H1 (cell line): Measurements from ENCODE around the gene HSPA4L. TPM values are rescaled to one million over a fixed set of nuclear protein-coding genes. Genes with fewer than 3 reads are reported as not detected.

ENCODE experiments used
- CTCF ChIA-PET: fragments of 300-600 bp; sonication (Branson Sonifier 250); formaldehyde crosslinking; loops from one replicate; lab custom pipeline; 2021; ENCODE audit not compliant: partially characterized antibody; lab: Charles Lee
- POLR2A ChIA-PET: fragments of 300-600 bp; sonication (Branson Sonifier 250); formaldehyde crosslinking; loops from one replicate; lab custom pipeline; 2021; ENCODE audit warnings: inconsistent platforms; ENCODE audit not compliant: partially characterized antibody; lab: Charles Lee
- DNase-seq, 2 experiments: peaks; one replicate each; pipeline versions ENCODE4 v3.0.0 to v3.0.0-alpha.2; 2010 to 2022; ENCODE audit warnings: low spot score in 2 of 2, low read depth in 1 of 2, mixed read lengths in 1 of 2
- FAIRE-seq: peaks from 2 replicates; lab custom pipeline; 2011; peaks lifted over from hg19 to GRCh38; lab: Jason Lieb, UNC
- H2AFZ ChIP-seq: 2 replicates; pipeline ENCODE4 v1.8.1; 2012; ENCODE audit warnings: low read length, inconsistent platforms
- H2AK5ac ChIP-seq: 2 replicates; pipeline ENCODE4 v1.6.1; 2013; ENCODE audit warnings: low read depth, low read length
- H2BK120ac ChIP-seq: replicated peaks from 2 replicates; pipeline ENCODE3; 2013; ENCODE audit warnings: low read depth, low read length, inconsistent platforms
- H2BK12ac ChIP-seq: 2 replicates; pipeline ENCODE4 v1.6.1; 2013; ENCODE audit warnings: low read depth, low read length
- H2BK15ac ChIP-seq: 2 replicates; pipeline ENCODE4 v1.6.1; 2013; ENCODE audit warnings: low read length
- H2BK20ac ChIP-seq: 2 replicates; pipeline ENCODE4 v1.6.1; 2013; ENCODE audit warnings: low read length
- H2BK5ac ChIP-seq: 2 replicates; pipeline ENCODE4 v1.6.1; 2013; ENCODE audit warnings: low read depth, low read length
- H3K14ac ChIP-seq: 2 replicates; pipeline ENCODE4 v1.6.1; 2013; ENCODE audit warnings: inconsistent platforms; ENCODE audit not compliant: insufficient read length
- H3K18ac ChIP-seq: 2 replicates; pipeline ENCODE4 v1.6.1; 2013; ENCODE audit warnings: low read length; ENCODE audit errors: extremely low read depth
- H3K23ac ChIP-seq: 2 replicates; pipeline ENCODE4 v1.6.1; 2013; ENCODE audit warnings: inconsistent platforms; ENCODE audit not compliant: insufficient read length
- H3K23me2 ChIP-seq: 2 replicates; pipeline ENCODE4 v1.6.1; 2013; ENCODE audit warnings: low read depth, low read length
- H3K27ac ChIP-seq: 2 replicates; pipeline ENCODE4 v1.6.1; 2011; ENCODE audit warnings: low read depth, low read length, inconsistent platforms
- H3K27me3 ChIP-seq, 4 experiments: replicated peaks in 1 of 4; 1 replicate in 1 of 4; 2 replicates in 3 of 4; pipeline versions ENCODE4 v1.6.1 to v1.8.1; 2011 to 2013; ENCODE audit warnings: low read length in 3 of 4, mild to moderate bottlenecking in 3 of 4, inconsistent platforms in 2 of 4, mixed read lengths in 2 of 4, moderate library complexity in 1 of 4; ENCODE audit not compliant: control insufficient read depth in 3 of 4, insufficient read depth in 3 of 4; ENCODE audit errors: extremely low read depth in 1 of 4
- H3K36me3 ChIP-seq, 4 experiments: 2 replicates each; pipeline versions ENCODE4 v1.6.1 to v1.8.1; 2011 to 2013; ENCODE audit warnings: mild to moderate bottlenecking in 4 of 4, low read length in 3 of 4, moderate library complexity in 2 of 4, control low read depth in 1 of 4, inconsistent platforms in 1 of 4; ENCODE audit not compliant: insufficient read depth in 4 of 4, control insufficient read depth in 2 of 4
- H3K4ac ChIP-seq: replicated peaks from 2 replicates; pipeline ENCODE3; 2013; ENCODE audit warnings: low read length, low read depth, mixed read lengths, inconsistent platforms; ENCODE audit not compliant: insufficient read length
- H3K4me1 ChIP-seq, 4 experiments: replicated peaks in 1 of 4; 1 replicate in 1 of 4; 2 replicates in 3 of 4; pipeline versions ENCODE4 v1.6.1 to v1.8.1; 2011 to 2013; ENCODE audit warnings: low read length in 3 of 4, inconsistent platforms in 2 of 4, mixed read lengths in 1 of 4; ENCODE audit not compliant: insufficient read depth in 4 of 4, control insufficient read depth in 3 of 4
- H3K4me2 ChIP-seq, 2 experiments: 2 replicates each; pipeline versions ENCODE4 v1.6.1 to v1.8.1; 2011 to 2013; ENCODE audit warnings: low read depth in 2 of 2, low read length in 2 of 2, control low read depth in 1 of 2, inconsistent platforms in 1 of 2, mild to moderate bottlenecking in 1 of 2; ENCODE audit not compliant: insufficient read depth in 1 of 2
- H3K4me3 ChIP-seq, 4 experiments: fragments of 200-600, 300-600 bp in 1 of 4; sonication (generic), shearing (Covaris generic), sonication (Bioruptor Twin) in 1 of 4; 2 replicates each; pipeline versions ENCODE4 v1.5.1 to v1.8.1; 2011 to 2016; ENCODE audit warnings: low read length in 4 of 4, low read depth in 3 of 4, control low read depth in 2 of 4, inconsistent platforms in 2 of 4, mild to moderate bottlenecking in 2 of 4, mixed read lengths in 1 of 4, moderate library complexity in 1 of 4; ENCODE audit not compliant: insufficient read depth in 2 of 4; ENCODE audit errors: extremely low read depth in 1 of 4
- H3K56ac ChIP-seq: replicated peaks from 2 replicates; pipeline ENCODE3; 2013; ENCODE audit warnings: low read depth, mild to moderate bottlenecking, mixed read lengths, low read length, inconsistent platforms; ENCODE audit not compliant: insufficient read length
- H3K79me1 ChIP-seq: 2 replicates; pipeline ENCODE4 v1.6.1; 2013; ENCODE audit warnings: low read depth, low read length, control low read depth
- H3K79me2 ChIP-seq, 2 experiments: 2 replicates each; pipeline versions ENCODE4 v1.6.1 to v1.8.1; 2012 to 2013; ENCODE audit warnings: low read length in 2 of 2, mild to moderate bottlenecking in 2 of 2, inconsistent platforms in 1 of 2; ENCODE audit not compliant: insufficient read depth in 2 of 2, control insufficient read depth in 1 of 2
- H3K9ac ChIP-seq, 4 experiments: replicated peaks in 1 of 4; 1 replicate in 1 of 4; 2 replicates in 3 of 4; pipeline versions ENCODE4 v1.6.1 to v1.8.1; 2011 to 2013; ENCODE audit warnings: low read depth in 3 of 4, low read length in 3 of 4, control low read depth in 2 of 4, mild to moderate bottlenecking in 2 of 4, moderate library complexity in 2 of 4, inconsistent platforms in 1 of 4; ENCODE audit errors: extremely low read depth in 1 of 4
- H3K9me3 ChIP-seq, 2 experiments: 2 replicates each; pipeline versions ENCODE4 v1.6.1 to v1.8.1; 2012 to 2013; ENCODE audit warnings: mild to moderate bottlenecking in 2 of 2, moderate library complexity in 2 of 2, control low read depth in 1 of 2, inconsistent platforms in 1 of 2, low read depth in 1 of 2, low read length in 1 of 2, mixed read lengths in 1 of 2; ENCODE audit not compliant: insufficient read depth in 2 of 2
- H4K20me1 ChIP-seq, 2 experiments: replicated peaks in 1 of 2; 2 replicates each; pipeline versions ENCODE3 to v1.8.1; 2011 to 2013; ENCODE audit warnings: inconsistent platforms in 2 of 2, low read length in 2 of 2, mild to moderate bottlenecking in 1 of 2; ENCODE audit not compliant: insufficient read depth in 2 of 2, control insufficient read depth in 1 of 2
- H4K5ac ChIP-seq: 2 replicates; pipeline ENCODE4 v1.6.1; 2013; ENCODE audit warnings: low read length, low read depth, mixed read lengths, inconsistent platforms; ENCODE audit not compliant: insufficient read length
- H4K8ac ChIP-seq: 2 replicates; pipeline ENCODE4 v1.8.0; 2013; ENCODE audit warnings: mild to moderate bottlenecking, moderate library complexity, low read length, inconsistent platforms; ENCODE audit not compliant: insufficient read depth; ENCODE audit errors: extremely low read depth
- H4K91ac ChIP-seq: replicated peaks from 2 replicates; pipeline ENCODE3; 2013; ENCODE audit warnings: low read length, mixed read lengths, inconsistent platforms; ENCODE audit not compliant: insufficient read length
- CEBPB ChIP-seq: IDR thresholded peaks from 2 replicates; pipeline ENCODE4 v1.6.1; 2012; ENCODE audit warnings: low read depth, low read length
- CREB1 ChIP-seq: IDR thresholded peaks from 2 replicates; pipeline ENCODE4 v1.6.1; 2012; ENCODE audit warnings: inconsistent platforms
- CTBP2 ChIP-seq: IDR thresholded peaks from 2 replicates; pipeline ENCODE4 v1.7.0; 2011; ENCODE audit warnings: borderline replicate concordance, mild to moderate bottlenecking, moderate library complexity, mixed read lengths, low read length; ENCODE audit not compliant: insufficient read depth, insufficient read length
- FOSL1 ChIP-seq: IDR thresholded peaks from 2 replicates; pipeline ENCODE4 v1.6.1; 2011; ENCODE audit warnings: mild to moderate bottlenecking, low read depth, low read length, moderate library complexity; ENCODE audit not compliant: insufficient read depth
- GABPA ChIP-seq: IDR thresholded peaks from 2 replicates; pipeline ENCODE4 v1.6.1; 2011; ENCODE audit warnings: mild to moderate bottlenecking, low read length, moderate library complexity, borderline replicate concordance; ENCODE audit not compliant: insufficient read depth
- HDAC6 ChIP-seq: IDR thresholded peaks from one replicate; pipeline ENCODE4 v1.7.1; 2012; ENCODE audit warnings: low read depth, mild to moderate bottlenecking, inconsistent platforms, low read length, moderate library complexity
- MAFK ChIP-seq: IDR thresholded peaks from 2 replicates; pipeline ENCODE4 v1.6.1; 2012; ENCODE audit warnings: low read depth, mild to moderate bottlenecking, improper control_type of control experiment, low read length
- NANOG ChIP-seq: IDR thresholded peaks from 2 replicates; pipeline ENCODE4 v1.6.1; 2011; ENCODE audit warnings: low read length, low read depth, mild to moderate bottlenecking, inconsistent platforms; ENCODE audit not compliant: insufficient read depth, poor library complexity, severe bottlenecking
- POU5F1 ChIP-seq: IDR thresholded peaks from 2 replicates; pipeline ENCODE4 v1.6.1; 2011; ENCODE audit warnings: low read depth, mild to moderate bottlenecking, low read length, moderate library complexity
- RBBP5 ChIP-seq: IDR thresholded peaks from 2 replicates; pipeline ENCODE4 v1.7.1; 2012; ENCODE audit warnings: low read depth, mild to moderate bottlenecking, inconsistent platforms, low read length, moderate library complexity, borderline replicate concordance
- SP4 ChIP-seq: IDR thresholded peaks from 2 replicates; pipeline ENCODE4 v1.6.1; 2012; ENCODE audit warnings: low read length, inconsistent platforms
- WGBS, 2 experiments: shearing (Covaris generic) in 1 of 2; methylation state at CpG; one replicate each; pipeline versions ENCODE4 v1.1.6 to v1.1.7; 2013 to 2015; ENCODE audit warnings: low lambda C conversion rate in 2 of 2, mixed read lengths in 2 of 2, inconsistent platforms in 1 of 2, low coverage in 1 of 2, missing lambda C conversion rate in 1 of 2; ENCODE audit not compliant: insufficient replicate concordance in 2 of 2, insufficient coverage in 1 of 2, insufficient read length in 1 of 2; ENCODE audit errors: extremely low coverage in 1 of 2, missing lambda C conversion rate in 1 of 2; 5-methylcytosine and 5-hydroxymethylcytosine counted together
- polyA plus RNA-seq, 7 experiments: library from polyadenylated mRNA; depleted of rRNA in 3 of 7; stranded (reverse) in 5 of 7; unstranded in 2 of 7; fragments of >200 nt in 5 of 7; fragments of 200-250 nt in 2 of 7; gene quantifications; 1 replicate in 5 of 7; 2 replicates in 1 of 7; 4 replicates in 1 of 7; pipeline versions ENCODE4 v1.2.1 to v1.2.3, GENCODE V29; 2011 to 2013; ENCODE audit warnings: missing spikeins in 2 of 7, mixed read lengths in 2 of 7
- total RNA-seq: library from RNA; stranded (reverse); fragmentation: NEBNext Ultra II Directional; extraction: Animal tissue kit (Norgen Biotek cat#: 25700); gene quantifications from 2 replicates; pipeline ENCODE4 v1.2.1, GENCODE V29; 2021

Gene HSPA4L
- total and polyA plus RNA-seq, 2 of the 8 experiments (the other 6 are each of a cell fraction or from before 2014, with no cell fraction given) = 0.65 to 4.7 TPM

- Histone ChIP-seq H2BK5ac (no peak overlapping the region; the same call in 1 of the 2 replicates), H2BK15ac (no peak overlapping the region), H3K4me2 (no peak overlapping the region), H3K14ac (no peak overlapping the region), H3K23ac (no peak overlapping the region), H3K79me2 (no peaks in the 10 kb centered on the region), H3K23me2 (no peaks in the 10 kb centered on the region), H2BK20ac (no peak overlapping the region), H3K4ac (no peak overlapping the region), H4K20me1 (no peaks in the 10 kb centered on the region), H4K5ac (no peak overlapping the region), H3K79me1 (no peaks in the 10 kb centered on the region), H3K4me1 (peaks cover 0 to 5% (median 0%) of the 10 kb centered on the region in 4 experiments; a peak in 1 of 7 replicates), H4K91ac (no peak overlapping the region), H3K36me3 (no peaks in the 10 kb centered on the region), H3K4me3 (no peak overlapping the region), H3K9ac (no peak overlapping the region), H3K27me3 (peaks cover 2 to 6% (median 5%) of the 10 kb centered on the region in 4 experiments; a peak in 6 of 7 replicates), H3K18ac (no peak overlapping the region), H3K9me3 (no peaks in the 10 kb centered on the region), H3K56ac (no peak overlapping the region), H3K27ac (no peak overlapping the region), H4K8ac (no peak overlapping the region), H2BK12ac (0 out of 2 replicates have a peak overlapping the region, but pooled peaks have one; percentile 69), H2BK120ac (no peak overlapping the region), H2AK5ac (no peak overlapping the region), H2AFZ (0 out of 2 replicates have a peak overlapping the region, but pooled peaks have one; percentile 20)
- POLR2A ChIA-PET = no interaction called here
- no peak for FAIRE-seq
- no peak for DNase-seq
- WGBS, 2 experiments = 83% methylated on average over 4 of the region's 4 CpGs; no CpG with 5 or more reads in 1 of the 2 experiments
- TF ChIP-seq MAFK (no peak), HDAC6 (no peak), CEBPB (no peak), CREB1 (no peak), RBBP5 (no peak), GABPA (no peak), NANOG (no peak), POU5F1 (no peak), CTBP2 (no peak), SP4 (no peak), FOSL1 (no peak)
- CTCF ChIA-PET = interaction anchor here (1.2 kb wide), 1 partner anchor 13 kb away, joined by 4 read pairs; no protein-coding TSS in a partner anchor
These were observed 6.3 kb upstream of the HSPA4L start for GRCh38 chr4:127775843-127776242.
